ENCODE results near the gene RDH5.

Gene RDH5

GRCh38 chr12:55736076-55736475 lies 15.9 kb downstream of the RDH5 start:
- Histone ChIP-seq H3K4me2 (ENCODE audit: low read length) (no peak overlapping the region), H3K36me3 (ENCODE audit: insufficient read depth, low read length) (no peaks in the 10 kb centered on the region), H3K4me3 (ENCODE audit: low read length) (no peak overlapping the region), H3K9ac (ENCODE audit: low read depth, low read length) (no peak overlapping the region), H3K4me1 (ENCODE audit: control insufficient read depth, insufficient read depth, low read length) (peaks cover 11% of the 10 kb centered on the region), H3K27me3 (ENCODE audit: control insufficient read depth, insufficient read depth, low read length) (no peaks in the 10 kb centered on the region), H3K9me3 (replicated peaks; ENCODE audit: low read length) (no peaks in the 10 kb centered on the region)

GRCh38 chr12:55736780-55737580 lies 16.8 kb downstream of the RDH5 start:
- no peaks in the 10 kb centered on the region for H3K36me3 ChIP-seq (ENCODE audit: insufficient read depth, low read length)
- no peaks in the 10 kb centered on the region for H3K9me3 ChIP-seq (replicated peaks; ENCODE audit: low read length)
- H3K9ac ChIP-seq (ENCODE audit: low read depth, low read length), result no peak overlapping the region
- H3K4me1 ChIP-seq (ENCODE audit: control insufficient read depth, insufficient read depth, low read length), result peaks cover 10% of the 10 kb centered on the region
- no peaks in the 10 kb centered on the region for H3K27me3 ChIP-seq (ENCODE audit: control insufficient read depth, insufficient read depth, low read length)
- no peak overlapping the region for H3K4me3 ChIP-seq (ENCODE audit: low read length)
- no peak overlapping the region for H3K4me2 ChIP-seq (ENCODE audit: low read length)

GRCh38 chr12:55737581-55738122 lies 17.5 kb downstream of the RDH5 start:
- H3K9me3 ChIP-seq (replicated peaks; ENCODE audit: low read length), result no peaks in the 10 kb centered on the region
- peak overlapping the region; percentile 59 for H3K9ac ChIP-seq (ENCODE audit: low read depth, low read length)
- H3K4me1 ChIP-seq (ENCODE audit: control insufficient read depth, insufficient read depth, low read length), result peaks cover 13% of the 10 kb centered on the region
- peak overlapping the region; percentile 69 for H3K4me3 ChIP-seq (ENCODE audit: low read length)
- H3K27me3 ChIP-seq (ENCODE audit: control insufficient read depth, insufficient read depth, low read length), result no peaks in the 10 kb centered on the region
- H3K4me2 ChIP-seq (ENCODE audit: low read length), result peak overlapping the region; percentile 79
- H3K36me3 ChIP-seq (ENCODE audit: insufficient read depth, low read length), result no peaks in the 10 kb centered on the region

GRCh38 chr12:55738123-55739024 lies 18.2 kb downstream of the RDH5 start:
- Histone ChIP-seq H3K9ac (ENCODE audit: low read depth, low read length) (peak overlapping the region; percentile 59), H3K27me3 (ENCODE audit: control insufficient read depth, insufficient read depth, low read length) (no peaks in the 10 kb centered on the region), H3K9me3 (replicated peaks; ENCODE audit: low read length) (no peaks in the 10 kb centered on the region), H3K4me1 (ENCODE audit: control insufficient read depth, insufficient read depth, low read length) (peaks cover 14% of the 10 kb centered on the region), H3K4me3 (ENCODE audit: low read length) (peak overlapping the region; percentile 69), H3K36me3 (ENCODE audit: insufficient read depth, low read length) (no peaks in the 10 kb centered on the region), H3K4me2 (ENCODE audit: low read length) (peak overlapping the region; percentile 79)

- H3K36me3 ChIP-seq (ENCODE audit: insufficient read depth, low read length), result no peaks in the 10 kb centered on the region
- H3K9ac ChIP-seq (ENCODE audit: low read depth, low read length), result no peak overlapping the region
- H3K4me1 ChIP-seq (ENCODE audit: control insufficient read depth, insufficient read depth, low read length), result peaks cover 15% of the 10 kb centered on the region
- no peaks in the 10 kb centered on the region for H3K9me3 ChIP-seq (replicated peaks; ENCODE audit: low read length)
- no peaks in the 10 kb centered on the region for H3K27me3 ChIP-seq (ENCODE audit: control insufficient read depth, insufficient read depth, low read length)
- H3K4me3 ChIP-seq (ENCODE audit: low read length), result no peak overlapping the region
- H3K4me2 ChIP-seq (ENCODE audit: low read length), result no peak overlapping the region
Observed at GRCh38 chr12:55739025-55739378, 18.8 kb downstream of the RDH5 start.

GRCh38 chr12:55741931-55742680 lies 21.9 kb downstream of the RDH5 start:
- Histone ChIP-seq H3K4me3 (ENCODE audit: low read length) (peak overlapping the region; percentile 69), H3K27me3 (ENCODE audit: control insufficient read depth, insufficient read depth, low read length) (no peaks in the 10 kb centered on the region), H3K4me2 (ENCODE audit: low read length) (peak overlapping the region; percentile 86), H3K36me3 (ENCODE audit: insufficient read depth, low read length) (no peaks in the 10 kb centered on the region), H3K4me1 (ENCODE audit: control insufficient read depth, insufficient read depth, low read length) (peaks cover 32% of the 10 kb centered on the region), H3K9ac (ENCODE audit: low read depth, low read length) (peak overlapping the region; percentile 63), H3K9me3 (replicated peaks; ENCODE audit: low read length) (no peaks in the 10 kb centered on the region)

GRCh38 chr12:55742719-55743405 lies 22.7 kb downstream of the RDH5 start, which contains the start of gene GDF11:
Gene GDF11, plus strand, starts transcription at chr12:55743122. Its CDS starts 195 bp downstream, at chr12:55743317.
- H3K4me1 ChIP-seq (ENCODE audit: control insufficient read depth, insufficient read depth, low read length), result peaks cover 26% of the 10 kb centered on the region
- H3K36me3 ChIP-seq (ENCODE audit: insufficient read depth, low read length), result no peaks in the 10 kb centered on the region
- peak within 1 kb of the TSS; percentile 67 for H3K9ac ChIP-seq (ENCODE audit: low read depth, low read length)
- peak within 1 kb of the TSS; percentile 93 for H3K4me3 ChIP-seq (ENCODE audit: low read length)
- no peaks in the 10 kb centered on the region for H3K27me3 ChIP-seq (ENCODE audit: control insufficient read depth, insufficient read depth, low read length)
- no peaks in the 10 kb centered on the region for H3K9me3 ChIP-seq (replicated peaks; ENCODE audit: low read length)
- H3K4me2 ChIP-seq (ENCODE audit: low read length), result peak within 1 kb of the TSS; percentile 97

GRCh38 chr12:55743406-55744339 lies 23.5 kb downstream of the RDH5 start:
- H3K27me3 ChIP-seq (ENCODE audit: control insufficient read depth, insufficient read depth, low read length), result no peaks in the 10 kb centered on the region
- peaks cover 1% of the 10 kb centered on the region for H3K36me3 ChIP-seq (ENCODE audit: insufficient read depth, low read length)
- H3K4me2 ChIP-seq (ENCODE audit: low read length), result peak overlapping the region; percentile 97
- H3K4me1 ChIP-seq (ENCODE audit: control insufficient read depth, insufficient read depth, low read length), result peaks cover 22% of the 10 kb centered on the region
- peak overlapping the region; percentile 67 for H3K9ac ChIP-seq (ENCODE audit: low read depth, low read length)
- peak overlapping the region; percentile 93 for H3K4me3 ChIP-seq (ENCODE audit: low read length)
- no peaks in the 10 kb centered on the region for H3K9me3 ChIP-seq (replicated peaks; ENCODE audit: low read length)

GRCh38 chr12:55744340-55745030 lies 24.3 kb downstream of the RDH5 start:
- H3K9ac ChIP-seq (ENCODE audit: low read depth, low read length), result peak overlapping the region; percentile 67
- H3K4me2 ChIP-seq (ENCODE audit: low read length), result peak overlapping the region; percentile 97
- peak overlapping the region; percentile 93 for H3K4me3 ChIP-seq (ENCODE audit: low read length)
- no peaks in the 10 kb centered on the region for H3K9me3 ChIP-seq (replicated peaks; ENCODE audit: low read length)
- peaks cover 22% of the 10 kb centered on the region for H3K4me1 ChIP-seq (ENCODE audit: control insufficient read depth, insufficient read depth, low read length)
- peaks cover 9% of the 10 kb centered on the region for H3K36me3 ChIP-seq (ENCODE audit: insufficient read depth, low read length)
- no peaks in the 10 kb centered on the region for H3K27me3 ChIP-seq (ENCODE audit: control insufficient read depth, insufficient read depth, low read length)

Data from skeletal muscle satellite cell (primary cell).